ENCODE measurements around the gene IMMP2L. TPM values are rescaled to one million over a fixed set of nuclear protein-coding genes. Genes with fewer than 3 reads are reported as not detected.

The IMMP2L gene
- total and polyA plus RNA-seq, 2 of the 8 experiments (the other 6 are each of a cell fraction or from before 2014, with no cell fraction given), result 2.3 to 10.1 TPM

DNA sequence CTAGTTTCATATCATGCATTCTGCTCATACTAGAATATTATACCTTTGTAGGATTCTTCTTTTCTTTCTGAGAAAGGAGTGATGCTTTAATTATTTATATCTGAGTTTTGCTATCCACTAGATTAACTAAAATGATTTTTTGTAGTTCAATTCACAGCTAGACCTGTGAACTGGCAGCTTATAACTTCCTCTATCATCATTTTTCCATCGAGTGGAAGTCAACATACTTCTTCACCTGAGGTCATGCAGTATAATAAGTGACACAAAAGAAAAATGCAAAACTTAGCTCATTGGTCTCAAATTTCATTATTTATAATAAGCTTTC lies 463.4 kb downstream of the IMMP2L start:
- H3K23ac ChIP-seq (ENCODE audit: insufficient read length), result no peak overlapping the region
- H3K4me3 ChIP-seq (ENCODE audit: extremely low read depth in 1 of 4, insufficient read depth in 2 of 4, low read depth in 3 of 4, low read length in 4 of 4), result no peak overlapping the region
- H3K36me3 ChIP-seq (ENCODE audit: control insufficient read depth in 2 of 4, insufficient read depth in 4 of 4, low read length in 3 of 4), result no peaks in the 10 kb centered on the region
- H2AFZ ChIP-seq (ENCODE audit: low read length), result no peak overlapping the region
- no peak overlapping the region for H2BK120ac ChIP-seq (replicated peaks; ENCODE audit: low read depth, low read length)
- no peak overlapping the region for H2BK5ac ChIP-seq (ENCODE audit: low read depth, low read length)
- H3K4me1 ChIP-seq (replicated peaks in 1 of 4; ENCODE audit: control insufficient read depth in 3 of 4, insufficient read depth in 4 of 4, low read length in 3 of 4), result peaks cover 0 to 14% (median 4%) of the 10 kb centered on the region in 4 experiments; a peak in 4 of 7 replicates
- no peak overlapping the region for H3K9ac ChIP-seq (replicated peaks in 1 of 4; ENCODE audit: extremely low read depth in 1 of 4, low read depth in 3 of 4, low read length in 3 of 4)
- no peaks in the 10 kb centered on the region for H3K9me3 ChIP-seq (ENCODE audit: insufficient read depth in 2 of 2, low read depth in 1 of 2, low read length in 1 of 2)
- CTCF ChIA-PET (ENCODE audit: partially characterized antibody), result interaction anchor here (0.9 to 1.9 kb wide), 20 partner anchors 9 to 656 kb away, joined by 3 to 11 read pairs (median 4); no protein-coding TSS in a partner anchor
- no peak overlapping the region for H4K91ac ChIP-seq (replicated peaks; ENCODE audit: insufficient read length, low read length)
- no peaks in the 10 kb centered on the region for H3K79me1 ChIP-seq (ENCODE audit: low read depth, low read length)
- no peaks in the 10 kb centered on the region for H3K79me2 ChIP-seq (ENCODE audit: control insufficient read depth in 1 of 2, insufficient read depth in 2 of 2, low read length in 2 of 2)
- no peak overlapping the region for H4K8ac ChIP-seq (ENCODE audit: extremely low read depth, insufficient read depth, low read length)
- no peaks in the 10 kb centered on the region for H4K20me1 ChIP-seq (replicated peaks in 1 of 2; ENCODE audit: control insufficient read depth in 1 of 2, insufficient read depth in 2 of 2, low read length in 2 of 2)
- TF ChIP-seq POLR2AphosphoS5 (IDR thresholded peaks at IDR 0.05; ENCODE audit: low read depth, low read length), result no peak
- no peak for TF ChIP-seq RXRA (IDR thresholded peaks at IDR 0.05; ENCODE audit: insufficient read depth, low read depth, low read length)
- no peak for TF ChIP-seq BRCA1 (IDR thresholded peaks at IDR 0.05; ENCODE audit: low read depth, low read length)
- TF ChIP-seq E2F6 (IDR thresholded peaks at IDR 0.05), result no peak
- DNase-seq (ENCODE audit: low read depth in 1 of 2, low spot score in 2 of 2), result no peak
- no peak overlapping the region for H2BK15ac ChIP-seq (ENCODE audit: low read length)
- H4K5ac ChIP-seq (ENCODE audit: insufficient read length, low read depth, low read length), result no peak overlapping the region
- POLR2A ChIA-PET (ENCODE audit: partially characterized antibody), result interaction anchor here (0.6 to 1.4 kb wide), 3 partner anchors 463 to 1710 kb away, joined by 3 read pairs; no protein-coding TSS in a partner anchor
- no peak overlapping the region for H2BK12ac ChIP-seq (ENCODE audit: low read depth, low read length)
- no peak overlapping the region for H2BK20ac ChIP-seq (ENCODE audit: low read length)
- no peak overlapping the region for H3K27ac ChIP-seq (ENCODE audit: low read depth, low read length)
- H3K4ac ChIP-seq (replicated peaks; ENCODE audit: insufficient read length, low read depth, low read length), result no peak overlapping the region
- H3K23me2 ChIP-seq (ENCODE audit: low read depth, low read length), result no peaks in the 10 kb centered on the region
- no peak overlapping the region for H3K56ac ChIP-seq (replicated peaks; ENCODE audit: insufficient read length, low read depth, low read length)
- H2AK5ac ChIP-seq (ENCODE audit: low read depth, low read length), result no peak overlapping the region
- H3K27me3 ChIP-seq (replicated peaks in 1 of 4; ENCODE audit: control insufficient read depth in 3 of 4, extremely low read depth in 1 of 4, insufficient read depth in 3 of 4, low read length in 3 of 4), result no peaks in the 10 kb centered on the region
- no peak for FAIRE-seq
- H3K14ac ChIP-seq (ENCODE audit: insufficient read length), result no peak overlapping the region
- no peak overlapping the region for H3K4me2 ChIP-seq (ENCODE audit: insufficient read depth in 1 of 2, low read depth in 2 of 2, low read length in 2 of 2)
- 72% methylated on average over 1 of the region's 1 CpG; no CpG with 5 or more reads in 1 of the 2 experiments for whole genome bisulfite sequencing, 2 experiments (ENCODE audit: extremely low coverage in 1 of 2, insufficient coverage in 1 of 2, insufficient read length in 1 of 2, insufficient replicate concordance in 2 of 2, low coverage in 1 of 2, low lambda C conversion rate in 2 of 2, missing lambda C conversion rate in 1 of 2)
- H3K18ac ChIP-seq (ENCODE audit: extremely low read depth, low read length), result no peak overlapping the region

Data from H1 (cell line).